A549 (cell line): ENCODE measurements around the gene TMEM9. TPM values are rescaled to one million over a fixed set of nuclear protein-coding genes. Genes with fewer than 3 reads are reported as not detected.

Experiments
- ATAC-seq, 2 experiments: fragments of 200-7000 bp in 1 of 2; fragments of >200 bp in 1 of 2; cut with Nextera tagmentation in 1 of 2; cut with Tn5 transposase in 1 of 2; 3 replicates each; pipeline versions ENCODE4 v1.8.0 to v1.9.1; 2018 to 2020; ENCODE audit warnings: mild to moderate bottlenecking in 1 of 2, moderate library complexity in 1 of 2
- CTCF ChIA-PET: fragments of 300-600 bp; sonication (Branson Sonifier 250); formaldehyde crosslinking; extraction: SDS; loops from one replicate; lab custom pipeline; 2021; ENCODE audit warnings: antibody characterized with exemption, inconsistent platforms; lab: Yijun Ruan, JAX
- POLR2A ChIA-PET: fragments of 350-600 bp; formaldehyde crosslinking; extraction: SDS; loops from one replicate; lab custom pipeline; 2021; ENCODE audit warnings: antibody characterized with exemption, inconsistent platforms; lab: Yijun Ruan, JAX
- DNase-seq, 2 experiments: peaks; one replicate each; pipeline versions ENCODE4 v3.0.0 to v3.0.0-alpha.2; 2011 to 2016; ENCODE audit warnings: low read depth in 1 of 2, low spot score in 1 of 2
- FAIRE-seq: peaks from 2 replicates; lab custom pipeline; 2011; peaks lifted over from hg19 to GRCh38; lab: Jason Lieb, UNC
- H3K27ac ChIP-seq, 2 experiments: fragments of >200 bp; sonication (Bioruptor Twin); formaldehyde crosslinking; 3 replicates each; pipeline ENCODE4 v1.5.1; 2016 to 2017
- H3K4me1 ChIP-seq: fragments of >200 bp; sonication (Bioruptor Twin); formaldehyde crosslinking; 3 replicates; pipeline ENCODE4 v1.6.1; 2016
- H3K4me2 ChIP-seq: fragments of >200 bp; sonication (Bioruptor Twin); formaldehyde crosslinking; 3 replicates; pipeline ENCODE4 v1.6.1; 2016
- H3K4me3 ChIP-seq: fragments of >200 bp; sonication (Bioruptor Twin); formaldehyde crosslinking; 3 replicates; pipeline ENCODE4 v1.5.1; 2016
- H3K9me3 ChIP-seq: fragments of >200 bp; sonication (Bioruptor Twin); formaldehyde crosslinking; 3 replicates; pipeline ENCODE4 v1.6.1; 2016
- ATOH8 ChIP-seq: fragments of 250-450 bp; sonication (Bioruptor Pico); IDR thresholded peaks from 2 replicates; pipeline ENCODE4 v1.5.0; 2020; ENCODE audit warnings: low read depth, mild to moderate bottlenecking, moderate library complexity
- CBX2 ChIP-seq: fragments of 200-600 bp; sonication (generic); IDR thresholded peaks from 2 replicates; pipeline ENCODE4 v1.6.1; 2016; ENCODE audit warnings: low read depth, mild to moderate bottlenecking, borderline replicate concordance
- CHD2 ChIP-seq: fragments of 150-350 bp; IDR thresholded peaks from 2 replicates; pipeline ENCODE4 v1.6.1; 2014; ENCODE audit warnings: low read length; ENCODE audit not compliant: partially characterized antibody
- CHD4 ChIP-seq: fragments of 200-600 bp; sonication (generic); IDR thresholded peaks from 2 replicates; pipeline ENCODE4 v1.6.1; 2016; ENCODE audit warnings: antibody characterized with exemption, mild to moderate bottlenecking, borderline replicate concordance
- E2F6 ChIP-seq: IDR thresholded peaks from 2 replicates; pipeline ENCODE4 v1.6.1; 2012; ENCODE audit warnings: low read depth, borderline replicate concordance
- EHF ChIP-seq: fragments of 250-450 bp; sonication (Bioruptor Pico); IDR thresholded peaks from 2 replicates; pipeline ENCODE4 v1.5.0; 2020; ENCODE audit warnings: mild to moderate bottlenecking
- FOSB ChIP-seq: fragments of 250-450 bp; sonication (Bioruptor Pico); IDR thresholded peaks from 2 replicates; pipeline ENCODE4 v1.5.0; 2020; ENCODE audit warnings: mild to moderate bottlenecking, moderate library complexity
- HOXA7 ChIP-seq: fragments of 250-450 bp; sonication (Bioruptor Pico); IDR thresholded peaks from 2 replicates; pipeline ENCODE4 v1.5.0; 2020; ENCODE audit warnings: mild to moderate bottlenecking, moderate library complexity
- HOXB5 ChIP-seq: fragments of 250-450 bp; sonication (Bioruptor Pico); IDR thresholded peaks from 2 replicates; pipeline ENCODE4 v1.5.0; 2020; ENCODE audit warnings: mild to moderate bottlenecking, moderate library complexity
- MAX ChIP-seq: IDR thresholded peaks from 2 replicates; pipeline ENCODE4 v1.6.1; 2012
- MAZ ChIP-seq: fragments of 150-350 bp; IDR thresholded peaks from 2 replicates; pipeline ENCODE4 v1.6.1; 2014; ENCODE audit warnings: antibody characterized with exemption, low read depth, low read length, borderline replicate concordance
- MYC ChIP-seq: IDR thresholded peaks from 2 replicates; pipeline ENCODE4 v1.6.1; 2012; ENCODE audit warnings: mild to moderate bottlenecking, inconsistent platforms, low read length, improper control_type of control experiment, borderline replicate concordance
- REST ChIP-seq: fragments of 200-600 bp; sonication (generic); IDR thresholded peaks from 2 replicates; pipeline ENCODE4 v1.6.1; 2016; ENCODE audit warnings: antibody characterized with exemption, mild to moderate bottlenecking, moderate library complexity
- WGBS: methylation state at CpG from one replicate; pipeline ENCODE4 v1.1.6; 2017; ENCODE audit errors: missing lambda C conversion rate; 5-methylcytosine and 5-hydroxymethylcytosine counted together
- polyA plus RNA-seq, 4 experiments: library from polyadenylated mRNA; depleted of rRNA in 3 of 4; stranded (reverse); fragments of >200 nt; fragmentation: RNase III in 1 of 4; extraction: RNeasy Plus Mini Kit Qiagen cat#74134 plus additional on column Dnase treatment in 1 of 4; gene quantifications; 2 replicates in 3 of 4; 3 replicates in 1 of 4; pipeline ENCODE4 v1.2.3, GENCODE V29; 2011 to 2017
- TF ChIP-seq, protein P1 (sequence below): fragments of 450-650 bp; IDR thresholded peaks from 2 replicates; pipeline ENCODE4 v1.6.1; 2014; ENCODE audit warnings: antibody characterized with exemption
- TF ChIP-seq, protein P2 (sequence below): fragments of >200 bp; sonication (Bioruptor Twin); formaldehyde crosslinking; IDR thresholded peaks from 3 replicates; pipeline ENCODE4 v1.6.1; 2016

Gene TMEM9
- polyA plus RNA-seq, 2 of the 4 experiments (the other 2 are of a cell fraction), result 86.8 to 97.0 TPM

DNA sequence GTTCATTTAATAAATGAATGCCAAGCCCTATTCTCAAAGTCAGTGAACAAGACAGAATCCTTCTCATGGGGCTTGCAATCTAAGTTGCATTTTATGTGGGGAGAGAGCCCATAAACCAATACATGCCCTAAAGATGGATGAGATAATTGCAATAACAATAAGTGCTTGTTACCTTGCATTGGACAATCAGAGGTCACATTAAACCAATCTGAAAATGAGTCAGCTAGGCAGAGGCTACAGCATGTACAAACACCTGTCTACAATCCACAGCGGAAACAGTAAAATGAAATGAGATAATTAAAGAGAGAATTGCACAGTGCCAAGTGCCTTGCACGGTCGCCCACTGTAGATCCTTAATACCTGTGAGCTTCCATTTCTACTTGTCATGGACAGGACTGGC lies 28.9 kb upstream of the TMEM9 start (continued):
- TF ChIP-seq ATOH8 (CRISPR knock-in tag) (no peak), MAZ (no peak)
- TF ChIP-seq, protein P1, sequence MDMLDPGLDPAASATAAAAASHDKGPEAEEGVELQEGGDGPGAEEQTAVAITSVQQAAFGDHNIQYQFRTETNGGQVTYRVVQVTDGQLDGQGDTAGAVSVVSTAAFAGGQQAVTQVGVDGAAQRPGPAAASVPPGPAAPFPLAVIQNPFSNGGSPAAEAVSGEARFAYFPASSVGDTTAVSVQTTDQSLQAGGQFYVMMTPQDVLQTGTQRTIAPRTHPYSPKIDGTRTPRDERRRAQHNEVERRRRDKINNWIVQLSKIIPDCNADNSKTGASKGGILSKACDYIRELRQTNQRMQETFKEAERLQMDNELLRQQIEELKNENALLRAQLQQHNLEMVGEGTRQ, result no peak
- TF ChIP-seq, all 56 proteins: peak for 0

DNA sequence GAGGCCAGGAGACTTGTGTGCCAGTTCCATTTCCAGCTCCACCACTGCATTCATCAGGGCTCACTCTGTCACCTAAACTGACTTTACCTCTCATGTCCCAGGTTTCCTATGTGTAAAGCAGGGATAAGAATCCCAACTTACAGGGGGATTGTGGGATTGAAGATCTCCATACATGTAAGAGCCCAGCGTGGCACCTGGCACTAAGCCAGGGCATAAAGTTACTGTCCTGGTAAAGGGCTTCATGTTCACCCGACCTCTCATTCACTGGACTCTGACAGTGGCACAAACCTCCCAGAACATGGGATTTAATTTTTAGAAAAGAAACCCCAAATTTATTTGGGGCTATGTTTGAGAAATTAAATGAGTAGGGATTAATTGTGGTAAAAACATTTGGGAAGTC lies 27.5 kb upstream of the TMEM9 start:
- CTCF ChIA-PET, result interaction anchor here (0.5 to 1.1 kb wide), 3 partner anchors 18 to 100 kb away, joined by 3 read pairs; no protein-coding TSS in a partner anchor
- peaks cover 11% of the 10 kb centered on the region; the same call in 1 of the 3 replicates for H3K4me1 ChIP-seq
- H3K9me3 ChIP-seq, result no peaks in the 10 kb centered on the region; the same call in 2 of the 3 replicates
- H3K4me3 ChIP-seq, result no peak overlapping the region
- DNase-seq (no peak), ATAC-seq (no peak), FAIRE-seq (no peak)
- H3K27ac ChIP-seq, result no peak overlapping the region
- no peak overlapping the region for H3K4me2 ChIP-seq
- TF ChIP-seq MYC, result no peak
- no peak for TF ChIP-seq EHF
- no peak for TF ChIP-seq CBX2
- no peak for TF ChIP-seq HOXA7 (CRISPR knock-in tag)
- no peak for TF ChIP-seq CHD4
- no peak for TF ChIP-seq CHD2
- TF ChIP-seq, protein P2, sequence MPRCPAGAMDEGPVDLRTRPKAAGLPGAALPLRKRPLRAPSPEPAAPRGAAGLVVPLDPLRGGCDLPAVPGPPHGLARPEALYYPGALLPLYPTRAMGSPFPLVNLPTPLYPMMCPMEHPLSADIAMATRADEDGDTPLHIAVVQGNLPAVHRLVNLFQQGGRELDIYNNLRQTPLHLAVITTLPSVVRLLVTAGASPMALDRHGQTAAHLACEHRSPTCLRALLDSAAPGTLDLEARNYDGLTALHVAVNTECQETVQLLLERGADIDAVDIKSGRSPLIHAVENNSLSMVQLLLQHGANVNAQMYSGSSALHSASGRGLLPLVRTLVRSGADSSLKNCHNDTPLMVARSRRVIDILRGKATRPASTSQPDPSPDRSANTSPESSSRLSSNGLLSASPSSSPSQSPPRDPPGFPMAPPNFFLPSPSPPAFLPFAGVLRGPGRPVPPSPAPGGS, result no peak
- no peak for TF ChIP-seq HOXB5 (CRISPR knock-in tag)
- no peak for TF ChIP-seq E2F6
- TF ChIP-seq MAX, result no peak
- no peak for TF ChIP-seq FOSB
- no peak for TF ChIP-seq REST
- 37% methylated on average over 2 of the region's 2 CpGs for WGBS
- POLR2A ChIA-PET, result no interaction called here

DNA sequence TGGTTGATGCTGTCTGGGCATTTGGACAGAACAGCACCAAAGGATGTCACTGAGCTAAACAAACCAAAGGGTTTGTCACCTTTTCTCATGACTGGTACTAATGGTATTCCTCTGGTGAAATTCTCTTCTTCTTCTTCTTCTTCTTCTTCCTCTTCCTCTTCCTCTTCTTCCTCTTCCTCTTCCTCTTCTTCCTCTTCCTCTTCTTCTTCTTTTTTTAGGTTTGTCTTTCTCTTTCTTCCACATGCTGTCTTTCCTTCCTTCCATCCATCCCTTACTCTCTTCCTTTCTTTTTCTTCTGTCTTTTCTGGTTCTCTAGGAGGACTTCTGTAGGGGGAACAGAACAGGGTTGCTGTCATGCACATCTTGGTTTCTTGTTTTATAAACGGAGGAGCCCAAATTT lies 27.0 kb upstream of the TMEM9 start:
- Histone ChIP-seq H3K4me1 (peaks cover 15% of the 10 kb centered on the region; the same call in 1 of the 3 replicates), H3K4me3 (no peak overlapping the region), H3K9me3 (no peaks in the 10 kb centered on the region; the same call in 2 of the 3 replicates), H3K4me2 (no peak overlapping the region), H3K27ac (no peak overlapping the region)
- ChIA-PET CTCF (interaction anchor here (0.5 to 1.1 kb wide), 4 partner anchors 11 to 99 kb away, joined by 3 read pairs; no protein-coding TSS in a partner anchor), POLR2A (no interaction called here)
- no peak for FAIRE-seq
- 56% methylated on average over 1 of the region's 1 CpG for WGBS
- DNase-seq, result no peak
- no peak for TF ChIP-seq MAX
- no peak for ATAC-seq
